Measurements from ENCODE around the gene OAS3.
"Not testable (repeated sequence)": the region's sequence is repeated elsewhere in the genome, so short reads cannot be mapped to it uniquely, and the experiment has no call there.

GRCh38 chr12:112957125-112957524 is 18.9 kb downstream of the OAS3 start:
- TF ChIP-seq GATA2 (CRISPR knock-in tag; IDR thresholded peaks at IDR 0.05); CTCF (IDR thresholded peaks at IDR 0.05); REST (IDR thresholded peaks at IDR 0.05; ENCODE audit: low read depth, low read length): not testable (repeated sequence)
